AG09309 (cell line): ENCODE results near the gene DCAF12.

Source experiments
- DNase-seq: peaks from one replicate; pipeline ENCODE4 v3.0.0-alpha.2; 2010; ENCODE audit warnings: low read depth
- H3K4me3 ChIP-seq: 2 replicates; pipeline ENCODE4 v1.5.1; 2011; ENCODE audit warnings: mild to moderate bottlenecking, low read depth, low read length, moderate library complexity; ENCODE audit not compliant: control insufficient read depth
- TF ChIP-seq, protein P1 (sequence below): IDR thresholded peaks from 2 replicates; pipeline ENCODE4 v1.5.1; 2011; ENCODE audit warnings: mild to moderate bottlenecking, low read depth, low read length, inconsistent platforms; ENCODE audit not compliant: insufficient read depth, control insufficient read depth; ENCODE audit errors: missing control alignments

The DCAF12 gene

GRCh38 chr9:34087370-34087769, 39.1 kb downstream of the DCAF12 start:
- H3K4me3 ChIP-seq = no peak overlapping the region
- DNase-seq = no peak
- TF ChIP-seq, protein P1, sequence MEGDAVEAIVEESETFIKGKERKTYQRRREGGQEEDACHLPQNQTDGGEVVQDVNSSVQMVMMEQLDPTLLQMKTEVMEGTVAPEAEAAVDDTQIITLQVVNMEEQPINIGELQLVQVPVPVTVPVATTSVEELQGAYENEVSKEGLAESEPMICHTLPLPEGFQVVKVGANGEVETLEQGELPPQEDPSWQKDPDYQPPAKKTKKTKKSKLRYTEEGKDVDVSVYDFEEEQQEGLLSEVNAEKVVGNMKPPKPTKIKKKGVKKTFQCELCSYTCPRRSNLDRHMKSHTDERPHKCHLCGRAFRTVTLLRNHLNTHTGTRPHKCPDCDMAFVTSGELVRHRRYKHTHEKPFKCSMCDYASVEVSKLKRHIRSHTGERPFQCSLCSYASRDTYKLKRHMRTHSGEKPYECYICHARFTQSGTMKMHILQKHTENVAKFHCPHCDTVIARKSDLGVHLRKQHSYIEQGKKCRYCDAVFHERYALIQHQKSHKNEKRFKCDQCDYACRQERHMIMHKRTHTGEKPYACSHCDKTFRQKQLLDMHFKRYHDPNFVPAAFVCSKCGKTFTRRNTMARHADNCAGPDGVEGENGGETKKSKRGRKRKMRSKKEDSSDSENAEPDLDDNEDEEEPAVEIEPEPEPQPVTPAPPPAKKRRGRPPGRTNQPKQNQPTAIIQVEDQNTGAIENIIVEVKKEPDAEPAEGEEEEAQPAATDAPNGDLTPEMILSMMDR = no peak

GRCh38 chr9:34086864-34087263, 39.6 kb downstream of the DCAF12 start:
- no peak for DNase-seq
- TF ChIP-seq, protein P1 = no peak
- no peak overlapping the region for H3K4me3 ChIP-seq

GRCh38 chr9:34085581-34086500, 40.7 kb downstream of the DCAF12 start:
- TF ChIP-seq, protein P1 = no peak
- no peak overlapping the region for H3K4me3 ChIP-seq
- DNase-seq = no peak

- H3K4me3 ChIP-seq = no peak overlapping the region
- TF ChIP-seq, protein P1 = no peak
- no peak for DNase-seq
Observed at GRCh38 chr9:34084562-34084961, 41.9 kb downstream of the DCAF12 start.

GRCh38 chr9:34079181-34079580, 47.3 kb downstream of the DCAF12 start:
- no peak for DNase-seq
- TF ChIP-seq, protein P1 = no peak

GRCh38 chr9:34072868-34073590, 53.5 kb downstream of the DCAF12 start:
- peak; percentile 51 for DNase-seq
- no peak overlapping the region for H3K4me3 ChIP-seq
- TF ChIP-seq, protein P1 = no peak

More at GRCh38 chr9:34079181-34079580, 47.3 kb downstream of the DCAF12 start:
- no peak overlapping the region for H3K4me3 ChIP-seq
